IPS DF 4.7 (cell line): ENCODE data around the gene ALOX12.
"Not testable (repeated sequence)": the region's sequence is repeated elsewhere in the genome, so short reads cannot be mapped to it uniquely, and the experiment has no call there.

Source experiments
- DNase-seq: peaks from one replicate; pipeline ENCODE4 v3.0.0-alpha.2; 2013; ENCODE audit warnings: low spot score; ENCODE audit errors: extremely low read depth

The ALOX12 gene

GRCh38 chr17:7045492-7046126, 49.8 kb downstream of the ALOX12 start:
- no peak for DNase-seq

DNA sequence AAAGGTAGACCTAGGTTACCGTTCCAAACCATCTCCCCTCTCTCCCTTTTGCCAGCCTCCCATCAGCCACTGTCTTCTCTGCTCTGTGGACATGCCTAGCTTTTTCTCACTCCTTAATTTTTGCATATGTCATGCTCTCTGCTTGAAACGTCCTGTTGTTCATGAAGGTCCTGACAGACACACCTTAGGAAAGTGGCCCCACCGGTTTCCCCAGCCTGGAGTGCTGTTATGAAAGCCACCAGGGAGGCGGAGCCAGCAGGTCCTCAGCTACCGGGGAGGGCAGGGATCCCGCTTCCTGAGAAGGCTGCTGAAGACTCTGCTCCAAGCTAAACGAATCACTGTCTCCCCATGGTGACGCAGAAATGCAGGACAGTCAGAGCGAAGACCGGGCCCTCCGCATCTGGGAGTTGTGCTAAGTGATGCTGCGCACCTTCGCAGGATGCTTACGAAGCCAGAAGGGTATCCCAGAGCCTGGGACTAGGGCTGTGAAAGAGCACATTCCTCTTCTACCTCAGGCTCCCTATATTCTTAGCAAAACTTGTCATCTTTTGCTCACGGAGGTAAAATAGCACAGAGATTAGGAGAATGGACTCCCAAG, 50.4 kb downstream of the ALOX12 start:
- no peak for DNase-seq

- not testable (repeated sequence) for DNase-seq
These were observed 51.0 kb downstream of the ALOX12 start for GRCh38 chr17:7046725-7047397.

- no peak for DNase-seq
These were observed 51.7 kb downstream of the ALOX12 start for GRCh38 chr17:7047566-7047965.

DNA sequence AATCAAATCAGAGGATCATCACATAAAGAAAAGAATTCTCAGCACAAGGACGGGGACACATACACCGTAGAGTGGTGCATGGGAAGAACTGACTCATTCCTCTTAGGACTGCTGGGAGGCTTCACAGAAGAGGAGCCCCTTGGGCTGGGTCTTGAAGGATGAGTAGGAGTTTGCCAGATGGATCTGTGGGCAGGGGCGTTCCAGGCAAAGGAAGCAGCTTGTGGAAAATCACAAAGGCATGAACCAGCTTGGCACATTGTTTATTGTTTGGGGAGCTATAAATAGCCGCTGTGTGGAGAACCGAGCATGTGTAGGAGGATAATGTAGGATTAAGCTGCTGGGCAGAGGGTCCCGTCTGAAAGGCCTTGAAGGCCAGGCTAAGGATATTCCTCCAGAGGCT, 53.1 kb downstream of the ALOX12 start:
- no peak for DNase-seq

- DNase-seq, result not testable (repeated sequence)
These were observed 54.7 kb downstream of the ALOX12 start for GRCh38 chr17:7050583-7050982.

- DNase-seq, result no peak
These were observed 60.5 kb downstream of the ALOX12 start for GRCh38 chr17:7056386-7056785.

DNA sequence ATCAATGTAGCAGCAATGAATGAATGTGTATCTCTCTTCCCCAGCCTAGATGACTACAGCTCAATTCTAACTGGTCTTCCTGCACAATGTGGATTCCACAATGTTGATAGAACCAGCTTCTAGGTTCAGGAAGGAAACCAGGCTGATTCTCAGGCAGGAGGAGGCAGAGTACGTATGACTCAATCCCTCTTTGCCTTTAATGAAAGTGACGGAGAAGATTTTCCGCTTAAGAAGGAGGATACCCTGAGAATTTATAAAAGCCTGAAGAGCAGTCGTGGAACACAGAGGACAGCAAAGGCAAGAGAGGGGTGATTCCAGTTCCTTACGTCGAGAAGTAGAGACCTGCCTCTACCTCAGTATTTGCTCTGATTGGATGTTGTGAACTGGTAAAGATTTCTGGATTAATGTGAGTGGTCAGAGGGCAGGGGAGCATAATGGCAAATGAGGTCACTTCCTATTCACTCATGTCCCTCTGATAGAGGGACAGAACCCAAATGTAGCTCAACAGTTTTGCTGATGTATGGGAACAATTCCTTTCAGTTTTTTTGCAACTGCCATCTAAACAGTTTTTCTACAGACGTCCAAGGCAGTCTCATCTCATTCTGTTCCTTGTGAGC, 63.1 kb downstream of the ALOX12 start:
- no peak for DNase-seq
